GM12878 (cell line): ENCODE measurements around the gene GATA2. TPM values are rescaled to one million over a fixed set of nuclear protein-coding genes. Genes with fewer than 3 reads are reported as not detected.

Experiments used
- ATAC-seq: fragments of 200-7000 bp; cut with Tn5 transposase; 3 replicates; pipeline ENCODE4 v1.9.1; 2020; ENCODE audit warnings: mild to moderate bottlenecking, moderate library complexity
- Bru-seq: library from RNA; stranded (reverse); fragments of 400-500 nt; gene quantifications from one replicate; lab custom pipeline; 2021; lab: Mats Ljungman, UMichigan
- BruChase-seq, 2 experiments: library from RNA; stranded (reverse); fragments of 400-500 nt; gene quantifications; one replicate each; lab custom pipeline; 2021; lab: Mats Ljungman, UMichigan
- BruUV-seq: library from RNA; stranded (reverse); fragments of 400-500 nt; replicated peaks from 2 replicates; lab custom pipeline; 2021; lab: Mats Ljungman, UMichigan
- CTCF ChIA-PET: fragments of 300-600 bp; sonication (Branson Sonifier 250); formaldehyde crosslinking; extraction: SDS; loops from one replicate; lab custom pipeline; 2021; ENCODE audit warnings: inconsistent platforms; lab: Yijun Ruan, JAX
- POLR2A ChIA-PET: fragments of 350-600 bp; formaldehyde crosslinking; extraction: SDS; loops from one replicate; lab custom pipeline; 2021; ENCODE audit warnings: inconsistent platforms; lab: Charles Lee
- RAD21 ChIA-PET: fragments of 300-600 bp; sonication (Branson Sonifier 250); formaldehyde crosslinking; loops from one replicate; lab custom pipeline; 2023; ENCODE audit warnings: antibody characterized with exemption; ENCODE audit not compliant: unreplicated experiment; lab: Charles Lee
- SMC1A ChIA-PET: fragments of 300-600 bp; sonication (Branson Sonifier 250); formaldehyde crosslinking; loops from one replicate; lab custom pipeline; 2023; ENCODE audit not compliant: unreplicated experiment, uncharacterized antibody; lab: Charles Lee
- DNase-seq: peaks from one replicate; pipeline ENCODE4 v3.0.0-alpha.2; 2011; ENCODE audit warnings: low read depth, low spot score
- FAIRE-seq: peaks from 3 replicates; lab custom pipeline; 2011; peaks lifted over from hg19 to GRCh38; lab: Jason Lieb, UNC
- H2AFZ ChIP-seq: 2 replicates; pipeline ENCODE4 v1.6.0; 2011; ENCODE audit warnings: low read depth, low read length, control low read depth; ENCODE audit not compliant: control insufficient read depth
- H3K27ac ChIP-seq: 2 replicates; pipeline ENCODE4 v1.5.1; 2011; ENCODE audit warnings: control low read depth; ENCODE audit not compliant: control insufficient read depth, insufficient read depth
- H3K27me3 ChIP-seq, 2 experiments: replicated peaks in 1 of 2; 2 replicates each; pipeline versions ENCODE4 v1.6.0 to v1.6.1; 2011; ENCODE audit warnings: low read length in 1 of 2; ENCODE audit not compliant: control insufficient read depth in 2 of 2, insufficient read depth in 2 of 2
- H3K36me3 ChIP-seq, 2 experiments: 2 replicates each; pipeline ENCODE4 v1.5.1; 2011; ENCODE audit warnings: low read length in 1 of 2; ENCODE audit not compliant: control insufficient read depth in 2 of 2, insufficient read depth in 2 of 2
- H3K4me1 ChIP-seq: 2 replicates; pipeline ENCODE4 v1.6.1; 2011; ENCODE audit warnings: mild to moderate bottlenecking, low read length, moderate library complexity, mixed read lengths; ENCODE audit not compliant: control insufficient read depth, insufficient read depth
- H3K4me2 ChIP-seq: 2 replicates; pipeline ENCODE4 v1.6.0; 2011; ENCODE audit warnings: control low read depth; ENCODE audit not compliant: control insufficient read depth, insufficient read depth
- H3K4me3 ChIP-seq: fragments of 200-600 bp; sonication (generic); 2 replicates; pipeline ENCODE4 v1.5.1; 2016
- H3K79me2 ChIP-seq: 2 replicates; pipeline ENCODE4 v1.6.0; 2011; ENCODE audit warnings: low read length; ENCODE audit not compliant: control insufficient read depth, insufficient read depth
- H3K9ac ChIP-seq: 2 replicates; pipeline ENCODE4 v1.8.0; 2011; ENCODE audit warnings: low read length, control low read depth, mixed read lengths; ENCODE audit not compliant: control insufficient read depth, insufficient read depth
- H3K9me3 ChIP-seq: replicated peaks from 3 replicates; pipeline ENCODE4 v1.5.1; 2011; ENCODE audit warnings: mild to moderate bottlenecking, low read length; ENCODE audit not compliant: control insufficient read depth, insufficient read depth
- H4K20me1 ChIP-seq: 2 replicates; pipeline ENCODE4 v1.6.0; 2011; ENCODE audit not compliant: control insufficient read depth, insufficient read depth
- CHD2 ChIP-seq: IDR thresholded peaks from 2 replicates; pipeline ENCODE4 v1.6.1; 2011; ENCODE audit warnings: low read depth, low read length, improper control_type of control experiment, borderline replicate concordance
- DPF2 ChIP-seq: fragments of 450-650 bp; IDR thresholded peaks from 2 replicates; pipeline ENCODE4 v1.6.1; 2017; ENCODE audit warnings: mild to moderate bottlenecking
- HDAC6 ChIP-seq: fragments of 200-600 bp; sonication (generic); IDR thresholded peaks from one replicate; pipeline ENCODE4 v1.8.0; 2017; ENCODE audit warnings: antibody characterized with exemption; ENCODE audit not compliant: unreplicated experiment
- MLLT1 ChIP-seq: fragments of 450-650 bp; IDR thresholded peaks from 2 replicates; pipeline ENCODE4 v1.6.1; 2016; ENCODE audit warnings: mild to moderate bottlenecking
- SIN3A ChIP-seq: IDR thresholded peaks from 2 replicates; pipeline ENCODE4 v1.6.1; 2012; ENCODE audit warnings: low read depth, low read length, improper control_type of control experiment
- SUZ12 ChIP-seq: fragments of 200-600 bp; sonication (generic); IDR thresholded peaks from one replicate; pipeline ENCODE4 v1.6.1; 2018; ENCODE audit warnings: antibody characterized with exemption, mild to moderate bottlenecking; ENCODE audit not compliant: unreplicated experiment
- ZBTB33 ChIP-seq: fragments of 450-650 bp; IDR thresholded peaks from 2 replicates; pipeline ENCODE4 v1.6.1; 2017; ENCODE audit warnings: mild to moderate bottlenecking
- WGBS: methylation state at CpG from one replicate; pipeline ENCODE4 v1.1.6; 2016; ENCODE audit warnings: low lambda C conversion rate; ENCODE audit not compliant: insufficient replicate concordance, insufficient coverage; ENCODE audit errors: missing lambda C conversion rate; 5-methylcytosine and 5-hydroxymethylcytosine counted together
- in situ Hi-C: fragments of 300-500 bp; cut with MboI; formaldehyde crosslinking; loops from 9 replicates; pipeline ENCODE4 v1.14.3; 2018; ENCODE audit warnings: mixed read lengths
- intact Hi-C: fragments of 100-400 bp; cut with micrococcal nuclease; formaldehyde crosslinking; loops from one replicate; pipeline ENCODE4 v1.14.2; 2022; ENCODE audit not compliant: unreplicated experiment
- long read RNA-seq, 2 experiments: library from polyadenylated mRNA; unstranded; transcript quantifications; one replicate each; pipeline ENCODE4 v2.0.0, GENCODE V29; 2019 to 2020
- polyA minus RNA-seq, 3 experiments: library from RNA; depleted of rRNA, polyadenylated mRNA; stranded (reverse); fragments of >200 nt; gene quantifications; 2 replicates each; pipeline ENCODE4 v1.2.3, GENCODE V29; 2011
- polyA plus RNA-seq, 11 experiments: library from polyadenylated mRNA; depleted of rRNA in 4 of 11; unstranded in 6 of 11; stranded (reverse) in 5 of 11; fragments of >200 nt; fragmentation: Nextera tagmentation in 4 of 11; fragmentation: Illumina TruSeq in 1 of 11; extraction: Ambion mirVana in 4 of 11; extraction: Trizol in 1 of 11; gene quantifications; 1 replicate in 1 of 11; 2 replicates in 10 of 11; pipeline versions ENCODE4 v1.2.1 to v1.2.3, GENCODE V29; 2011 to 2016; ENCODE audit warnings: inconsistent platforms in 2 of 11, missing spikeins in 2 of 11, low read depth in 1 of 11
- total RNA-seq, 4 experiments: library from RNA; depleted of rRNA in 3 of 4; stranded (reverse); fragments of >200 nt in 3 of 4; fragmentation: Illumina TruSeq in 1 of 4; extraction: Trizol in 1 of 4; gene quantifications; 2 replicates each; pipeline versions ENCODE4 v1.2.1 to v1.2.3, GENCODE V29; 2013 to 2021

The GATA2 gene
- total RNA-seq (2013; cell fraction: nucleolus; rRNA removed) = not detected in 2 replicates
- not detected in 2 replicates for total RNA-seq (2014; rRNA removed)
- total RNA-seq (2014; rRNA removed; fragmentation: Illumina TruSeq; extraction: Trizol) = not detected in 2 replicates
- 0.13 and 0.56 TPM in 2 replicates for total RNA-seq (2021)
- not detected for polyA plus RNA-seq (2011; ENCODE audit: low read depth)
- polyA plus RNA-seq (2011; rRNA removed) = not detected in 2 replicates
- not detected in 2 replicates for polyA plus RNA-seq (2011; cell fraction: cytosol; rRNA removed)
- not detected in 2 replicates for polyA plus RNA-seq (2011; cell fraction: nucleus; rRNA removed)
- polyA plus RNA-seq (2012) = 0.06 TPM in 1 of 2 replicates, not detected in the other
- not detected in 2 replicates for polyA plus RNA-seq (2014; fragmentation: Illumina TruSeq; extraction: Trizol)
- polyA plus RNA-seq (2014; fragmentation: Nextera tagmentation; extraction: Ambion mirVana) = not detected
- polyA plus RNA-seq (2014; rRNA removed) = not detected in 2 replicates
- not detected for polyA plus RNA-seq (2016; fragmentation: Nextera tagmentation; extraction: Ambion mirVana)
- polyA minus RNA-seq (2011; rRNA and poly(A)+ RNA removed) = not detected in 2 replicates
- polyA minus RNA-seq (2011; cell fraction: cytosol; rRNA and poly(A)+ RNA removed) = 0.67 and 1.8 TPM in 2 replicates
- 0.29 TPM in 1 of 2 replicates, not detected in the other for polyA minus RNA-seq (2011; cell fraction: nucleus; rRNA and poly(A)+ RNA removed)
- percentile 10 among the genes with signal in this experiment for Bru-seq, nascent RNA
- BruChase-seq, experiment 1, labeled RNA remaining after a 6-hour chase = not detected
- BruChase-seq, experiment 2, labeled RNA remaining after a 2-hour chase = percentile 15 among the genes with signal in this experiment
- long read RNA-seq, experiment 1 = 0 reads
- long read RNA-seq, experiment 2 = 0 reads

- no peaks in the 10 kb centered on the region; the same call in none of the 2 replicates for H4K20me1 ChIP-seq
- BruUV-seq = no TSS peak
- ChIA-PET RAD21 (no interaction called here), SMC1A (no interaction called here), POLR2A (no interaction called here), CTCF (no interaction called here)
- H3K36me3 ChIP-seq = no peaks in the 10 kb centered on the region
- no peak within 1 kb of the TSS for H3K4me3 ChIP-seq
- H3K4me2 ChIP-seq = no peak within 1 kb of the TSS
- H2AFZ ChIP-seq = no peak within 1 kb of the TSS
- no peaks in the 10 kb centered on the region for H3K79me2 ChIP-seq
- H3K4me1 ChIP-seq = no peaks in the 10 kb centered on the region
- H3K27ac ChIP-seq = no peak within 1 kb of the TSS
- intact Hi-C loops (loop anchor here (10.0 kb wide), 1 partner anchor 268 kb away; no protein-coding TSS in a partner anchor), in situ Hi-C loops (loop anchor here (10.0 kb wide), 1 partner anchor 398 kb away; no protein-coding TSS in a partner anchor)
- H3K9me3 ChIP-seq = no peaks in the 10 kb centered on the region
- H3K27me3 ChIP-seq = peaks cover 26 to 36% of the 10 kb centered on the region in 2 experiments
- no peak for ATAC-seq
- no peak for DNase-seq
- no peak within 1 kb of the TSS for H3K9ac ChIP-seq
- 10% methylated on average over 48 of the region's 78 CpGs for WGBS
- FAIRE-seq = no peak
- TF ChIP-seq HDAC6 = peak; percentile 35
- TF ChIP-seq ZBTB33 = no peak
- TF ChIP-seq CHD2 = no peak
- TF ChIP-seq SUZ12 = peak; percentile 17
- no peak for TF ChIP-seq MLLT1
- no peak for TF ChIP-seq DPF2
- no peak for TF ChIP-seq SIN3A
- TF ChIP-seq, all 136 proteins: peak for 2
Measured at GRCh38 chr3:128492671-128493569, at the start of gene GATA2. GATA2 (minus strand) TSS chr3:128493201; CDS start chr3:128487031, 6,170 bp downstream.
